T47D (cell line): Measurements from ENCODE around the gene PPDPF.
"Not testable (repeated sequence)": the region's sequence is repeated elsewhere in the genome, so short reads cannot be mapped to it uniquely, and the experiment has no call there.

Experiments
- DNase-seq, 2 experiments: peaks; one replicate each; pipeline versions ENCODE4 v3.0.0 to v3.0.0-alpha.2; 2011 to 2012; ENCODE audit warnings: low read depth in 1 of 2, low spot score in 1 of 2
- JUND ChIP-seq: IDR thresholded peaks from 2 replicates; pipeline ENCODE4 v1.6.1; 2012; ENCODE audit warnings: low read depth
- in situ Hi-C: cut with HindIII; loops from 2 replicates; pipeline ENCODE4 v1.10.0; 2016; ENCODE audit warnings: low sequenced_read_pairs, low pct_unique_long_range_greater_than_20kb

PPDPF gene

GRCh38 chr20:63509088-63509564 lies 11.4 kb upstream of the PPDPF start:
- no peak for TF ChIP-seq JUND
- no peak for DNase-seq

GRCh38 chr20:63513207-63513606 lies 7.4 kb upstream of the PPDPF start:
- in situ Hi-C loops: no loop called here
- TF ChIP-seq JUND: no peak
- DNase-seq: no peak

More at GRCh38 chr20:63509088-63509564, 11.4 kb upstream of the PPDPF start:
- in situ Hi-C loops: no loop called here

GRCh38 chr20:63514520-63514919 lies 6.0 kb upstream of the PPDPF start:
- in situ Hi-C loops, DNase-seq: not testable (repeated sequence)

- no peak for TF ChIP-seq JUND
- in situ Hi-C loops: no loop called here
- no peak for DNase-seq
These were observed 2.9 kb upstream of the PPDPF start for GRCh38 chr20:63517376-63518309.

GRCh38 chr20:63518351-63518861 lies 2.2 kb upstream of the PPDPF start:
- in situ Hi-C loops: no loop called here
- TF ChIP-seq JUND: no peak
- no peak for DNase-seq

- TF ChIP-seq JUND: no peak
- in situ Hi-C loops: no loop called here
- DNase-seq: no peak
These were observed 1.5 kb upstream of the PPDPF start for GRCh38 chr20:63518946-63519667.

- DNase-seq: peak; percentile 73 to 89
- no peak for TF ChIP-seq JUND
- in situ Hi-C loops: no loop called here
These were observed 679 bp upstream of the PPDPF start for GRCh38 chr20:63519668-63520503.

- peak; percentile 91 to 93 for DNase-seq
- TF ChIP-seq JUND: no peak
- in situ Hi-C loops: no loop called here
These were observed 503 bp downstream of the PPDPF start for GRCh38 chr20:63520934-63521601.

- no peak for TF ChIP-seq JUND
- no peak for DNase-seq
- in situ Hi-C loops: no loop called here
These were observed 1.0 kb downstream of the PPDPF start for GRCh38 chr20:63521602-63522001.

- no peak for TF ChIP-seq JUND
- DNase-seq: no peak
- in situ Hi-C loops: no loop called here
These were observed 1.7 kb downstream of the PPDPF start for GRCh38 chr20:63522091-63522868.

GRCh38 chr20:63522981-63523611 lies 2.5 kb downstream of the PPDPF start:
- no peak for DNase-seq
- in situ Hi-C loops: no loop called here
- TF ChIP-seq JUND: no peak
